Smooth muscle cell (in vitro differentiated cells): ENCODE data around the gene STAT1. TPM values are rescaled to one million over a fixed set of nuclear protein-coding genes. Genes with fewer than 3 reads are reported as not detected.

Experiments used
- DNase-seq: peaks from one replicate; lab custom pipeline; 2025; ENCODE audit not compliant: unreplicated experiment; lab: John Stamatoyannopoulos, UW
- H2AFZ ChIP-seq: fragments of 200-600 bp; sonication (generic); 2 replicates; pipeline ENCODE4 v1.6.0; 2016; ENCODE audit warnings: antibody characterized with exemption, low read depth, mild to moderate bottlenecking
- H3F3A ChIP-seq: fragments of 200-600 bp; sonication (generic); 2 replicates; pipeline ENCODE4 v1.6.0; 2017; ENCODE audit warnings: antibody characterized with exemption, low read depth
- H3K27ac ChIP-seq: fragments of 200-600 bp; sonication (generic); 2 replicates; pipeline ENCODE4 v1.5.1; 2016; ENCODE audit warnings: low read depth, mild to moderate bottlenecking
- H3K27me3 ChIP-seq: fragments of 200-600 bp; sonication (generic); 2 replicates; pipeline ENCODE4 v1.6.1; 2016; ENCODE audit warnings: low read depth, mild to moderate bottlenecking
- H3K36me3 ChIP-seq: fragments of 200-600 bp; sonication (generic); 2 replicates; pipeline ENCODE4 v1.5.1; 2016; ENCODE audit warnings: low read depth
- H3K4me1 ChIP-seq: fragments of 200-600 bp; sonication (generic); 2 replicates; pipeline ENCODE4 v1.5.1; 2016; ENCODE audit warnings: low read depth
- H3K4me2 ChIP-seq: fragments of 200-600 bp; sonication (generic); 2 replicates; pipeline ENCODE4 v1.6.0; 2016; ENCODE audit warnings: mild to moderate bottlenecking
- H3K4me3 ChIP-seq: fragments of 200-600 bp; sonication (generic); 2 replicates; pipeline ENCODE4 v1.5.1; 2016; ENCODE audit warnings: mild to moderate bottlenecking
- H3K79me2 ChIP-seq: fragments of 200-600 bp; sonication (generic); 2 replicates; pipeline ENCODE4 v1.6.0; 2016; ENCODE audit warnings: low read depth, mild to moderate bottlenecking
- H3K9ac ChIP-seq: fragments of 200-600 bp; sonication (generic); 2 replicates; pipeline ENCODE4 v1.6.0; 2016; ENCODE audit warnings: low read depth
- H3K9me3 ChIP-seq: fragments of 200-600 bp; sonication (generic); replicated peaks from 2 replicates; pipeline ENCODE4 v1.5.1; 2016; ENCODE audit warnings: low read depth
- H4K20me1 ChIP-seq: fragments of 200-600 bp; sonication (generic); 2 replicates; pipeline ENCODE4 v1.6.0; 2016; ENCODE audit warnings: low read depth
- WGBS: methylation state at CpG from one replicate; pipeline ENCODE4 v1.1.7; 2016; ENCODE audit warnings: low lambda C conversion rate; 5-methylcytosine and 5-hydroxymethylcytosine counted together
- polyA plus RNA-seq: library from polyadenylated mRNA; unstranded; fragments of >200 nt; fragmentation: Nextera tagmentation; extraction: Ambion mirVana; gene quantifications from 2 replicates; pipeline ENCODE4 v1.2.1, GENCODE V29; 2016
- total RNA-seq: library from RNA; depleted of rRNA; stranded (reverse); fragments of >200 nt; gene quantifications from 2 replicates; pipeline ENCODE4 v1.2.3, GENCODE V29; 2014
- TF ChIP-seq, protein P1 (sequence below): fragments of 200-600 bp; sonication (generic); IDR thresholded peaks from 2 replicates; pipeline ENCODE4 v1.5.1; 2017; ENCODE audit warnings: borderline replicate concordance, mild to moderate bottlenecking, antibody characterized with exemption; ENCODE audit not compliant: insufficient read depth, poor library complexity, severe bottlenecking

STAT1 gene
- total and polyA plus RNA-seq, 2 experiments from 2014 or later, result 30.5 to 66.5 TPM

DNA sequence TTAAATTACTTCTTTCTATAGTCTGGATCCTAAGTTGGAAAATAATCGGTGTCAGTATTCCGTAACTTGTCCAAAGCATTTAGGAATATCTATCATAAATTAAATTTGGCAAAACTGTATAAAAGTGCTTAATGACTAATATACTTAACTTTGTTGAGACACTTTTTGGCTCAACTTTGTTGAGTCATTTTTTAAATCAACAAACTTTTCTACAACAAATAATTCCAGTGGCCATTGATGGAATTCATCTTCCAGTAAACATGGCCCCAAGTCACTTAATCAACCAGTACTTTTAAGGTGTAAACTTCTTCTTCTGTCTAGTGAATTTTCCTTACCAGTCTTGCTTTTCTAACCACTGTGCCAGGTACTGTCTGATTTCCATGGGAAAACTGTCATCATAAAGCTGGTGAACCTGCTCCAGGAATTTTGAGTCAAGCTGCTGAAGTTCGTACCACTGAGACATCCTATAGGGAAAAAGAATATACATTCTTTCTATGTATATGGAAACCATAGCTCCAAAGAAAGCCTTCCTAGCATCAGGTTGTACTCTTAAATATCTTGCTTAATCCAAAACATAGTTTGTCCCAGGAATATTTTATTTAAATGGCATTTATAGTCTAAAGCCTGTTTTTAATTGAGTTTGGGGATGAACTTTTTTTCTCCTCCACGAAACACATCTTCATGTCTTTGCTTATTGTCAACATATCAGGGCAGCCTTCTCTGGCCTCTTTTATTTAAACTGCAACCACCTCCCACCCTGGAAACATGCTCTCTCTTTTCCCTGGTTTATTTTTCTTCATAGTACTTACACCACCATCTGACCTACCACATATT, 4.2 kb downstream of the STAT1 start:
- Histone ChIP-seq H3K4me1 (peaks cover 16% of the 10 kb centered on the region), H3K79me2 (peaks cover 32% of the 10 kb centered on the region), H3K9me3 (no peaks in the 10 kb centered on the region), H4K20me1 (peaks cover 22% of the 10 kb centered on the region), H3K9ac (no peak overlapping the region), H3K27ac (no peak overlapping the region), H2AFZ (no peak overlapping the region), H3K4me2 (no peak overlapping the region), H3K36me3 (peaks cover 49% of the 10 kb centered on the region), H3K27me3 (no peaks in the 10 kb centered on the region), H3K4me3 (no peak overlapping the region), H3F3A (peaks cover 4% of the 10 kb centered on the region)
- TF ChIP-seq, protein P1, sequence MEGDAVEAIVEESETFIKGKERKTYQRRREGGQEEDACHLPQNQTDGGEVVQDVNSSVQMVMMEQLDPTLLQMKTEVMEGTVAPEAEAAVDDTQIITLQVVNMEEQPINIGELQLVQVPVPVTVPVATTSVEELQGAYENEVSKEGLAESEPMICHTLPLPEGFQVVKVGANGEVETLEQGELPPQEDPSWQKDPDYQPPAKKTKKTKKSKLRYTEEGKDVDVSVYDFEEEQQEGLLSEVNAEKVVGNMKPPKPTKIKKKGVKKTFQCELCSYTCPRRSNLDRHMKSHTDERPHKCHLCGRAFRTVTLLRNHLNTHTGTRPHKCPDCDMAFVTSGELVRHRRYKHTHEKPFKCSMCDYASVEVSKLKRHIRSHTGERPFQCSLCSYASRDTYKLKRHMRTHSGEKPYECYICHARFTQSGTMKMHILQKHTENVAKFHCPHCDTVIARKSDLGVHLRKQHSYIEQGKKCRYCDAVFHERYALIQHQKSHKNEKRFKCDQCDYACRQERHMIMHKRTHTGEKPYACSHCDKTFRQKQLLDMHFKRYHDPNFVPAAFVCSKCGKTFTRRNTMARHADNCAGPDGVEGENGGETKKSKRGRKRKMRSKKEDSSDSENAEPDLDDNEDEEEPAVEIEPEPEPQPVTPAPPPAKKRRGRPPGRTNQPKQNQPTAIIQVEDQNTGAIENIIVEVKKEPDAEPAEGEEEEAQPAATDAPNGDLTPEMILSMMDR, result no peak
- DNase-seq, result no peak
- WGBS, result 95% methylated on average over 4 of the region's 4 CpGs

DNA sequence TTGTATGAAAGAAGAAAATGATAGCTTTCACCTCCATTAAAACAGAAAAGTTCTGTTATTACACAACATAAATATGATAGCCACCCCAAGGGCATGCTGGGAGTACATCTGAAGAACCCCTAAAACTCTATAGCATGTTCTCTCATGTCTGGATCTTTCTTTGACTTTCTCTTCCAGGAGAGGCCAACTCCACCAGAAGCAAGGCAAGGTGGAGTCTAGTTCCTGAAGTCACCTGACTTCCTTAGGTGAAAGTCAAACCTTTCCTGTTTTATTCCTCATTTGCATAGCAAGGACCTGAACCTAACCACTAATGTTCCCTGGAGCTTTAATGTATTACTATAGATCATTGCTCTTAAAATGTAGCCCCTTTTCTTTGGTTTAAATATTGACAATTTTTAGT, 5.7 kb downstream of the STAT1 start:
- no peak for DNase-seq
- H3F3A ChIP-seq, result no peaks in the 10 kb centered on the region
- H3K9ac ChIP-seq, result no peak overlapping the region
- H3K4me2 ChIP-seq, result no peak overlapping the region
- H3K27me3 ChIP-seq, result no peaks in the 10 kb centered on the region
- H3K36me3 ChIP-seq, result peaks cover 61% of the 10 kb centered on the region
- H3K4me3 ChIP-seq, result no peak overlapping the region
- peaks cover 9% of the 10 kb centered on the region for H3K4me1 ChIP-seq
- peaks cover 22% of the 10 kb centered on the region for H4K20me1 ChIP-seq
- no peaks in the 10 kb centered on the region for H3K9me3 ChIP-seq
- peaks cover 27% of the 10 kb centered on the region for H3K79me2 ChIP-seq
- H2AFZ ChIP-seq, result no peak overlapping the region
- no peak overlapping the region for H3K27ac ChIP-seq
- TF ChIP-seq, protein P1, result no peak

DNA sequence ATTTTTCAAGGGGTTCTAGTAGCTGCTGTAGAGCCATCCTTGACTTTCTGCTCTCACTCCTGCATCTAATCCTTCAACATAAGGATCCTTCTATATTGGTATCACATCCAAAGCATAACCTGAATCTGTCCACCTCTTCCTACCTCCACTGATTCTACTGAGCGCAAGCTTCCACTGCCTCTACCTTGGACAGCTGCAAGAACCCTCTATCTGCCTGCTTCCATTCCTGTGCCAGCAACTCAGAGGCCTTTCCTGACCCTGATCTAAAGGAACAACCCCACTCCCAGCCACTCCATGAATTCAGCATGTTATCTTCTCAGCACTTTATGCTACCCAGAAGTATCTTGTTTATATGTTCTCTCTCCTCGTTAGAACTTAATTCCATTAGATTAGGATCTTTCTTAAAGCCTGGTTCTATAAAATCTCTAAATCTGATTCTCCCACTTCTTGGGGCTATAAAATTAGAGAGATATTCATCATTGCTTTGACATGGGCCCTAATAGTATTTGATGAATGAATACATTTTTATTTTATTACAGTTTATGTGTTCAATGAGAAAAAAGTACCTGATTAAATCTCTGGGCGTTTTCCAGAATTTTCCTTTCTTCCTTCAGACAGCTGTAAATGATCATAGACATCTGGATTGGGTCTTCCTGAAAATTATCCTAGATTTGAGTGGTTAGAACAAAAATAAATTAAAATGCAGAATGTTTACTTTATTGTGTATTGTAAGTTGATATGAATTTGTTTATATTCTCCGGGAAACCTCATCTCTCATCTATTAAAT, 6.8 kb downstream of the STAT1 start:
- Histone ChIP-seq H3K79me2 (peaks cover 16% of the 10 kb centered on the region), H4K20me1 (peaks cover 12% of the 10 kb centered on the region), H3F3A (no peaks in the 10 kb centered on the region), H3K27me3 (no peaks in the 10 kb centered on the region), H3K4me3 (peak overlapping the region; percentile 2), H2AFZ (no peak overlapping the region), H3K36me3 (peaks cover 69% of the 10 kb centered on the region), H3K9me3 (no peaks in the 10 kb centered on the region), H3K4me2 (no peak overlapping the region), H3K9ac (no peak overlapping the region), H3K27ac (no peak overlapping the region), H3K4me1 (no peaks in the 10 kb centered on the region)
- WGBS, result 90% methylated on average over 4 of the region's 4 CpGs
- no peak for DNase-seq
- TF ChIP-seq, protein P1, result no peak
